CD4-positive, alpha-beta memory T cell (primary cell): ENCODE data around the gene MPRIP. TPM values are rescaled to one million over a fixed set of nuclear protein-coding genes. Genes with fewer than 3 reads are reported as not detected.
A peak's percentile ranks its signal among the peaks of the same experiment; 100 is the strongest.

ENCODE experiments used
- CTCF ChIA-PET: fragments of 350-600 bp; sonication (Branson Sonifier 250); formaldehyde crosslinking; loops from one replicate; lab custom pipeline; 2021; ENCODE audit warnings: inconsistent platforms; ENCODE audit not compliant: partially characterized antibody; lab: Charles Lee
- POLR2A ChIA-PET: fragments of 350-600 bp; sonication (Branson Sonifier 250); formaldehyde crosslinking; loops from one replicate; lab custom pipeline; 2021; ENCODE audit not compliant: partially characterized antibody; lab: Charles Lee
- DNase-seq, 5 donors: peaks; one replicate each; pipeline versions ENCODE4 v3.0.0 to v3.0.0-alpha.2; 2020 to 2022; ENCODE audit warnings: mixed read lengths in 1 of 5
- H3K27ac ChIP-seq: one replicate; pipeline ENCODE4 v1.7.0; 2013; ENCODE audit warnings: low read depth, low read length
- H3K27me3 ChIP-seq: 2 replicates; pipeline ENCODE4 v1.7.0; 2013; ENCODE audit warnings: mild to moderate bottlenecking, low read length, moderate library complexity; ENCODE audit not compliant: insufficient read depth
- H3K36me3 ChIP-seq: 2 replicates; pipeline ENCODE4 v1.7.0; 2013; ENCODE audit warnings: mild to moderate bottlenecking, low read length, moderate library complexity; ENCODE audit not compliant: insufficient read depth
- H3K4me1 ChIP-seq: 2 replicates; pipeline ENCODE4 v1.7.0; 2013; ENCODE audit warnings: mild to moderate bottlenecking, low read length, moderate library complexity; ENCODE audit not compliant: insufficient read depth
- H3K4me3 ChIP-seq, 2 donors: one replicate each; pipeline ENCODE4 v1.7.0; 2013; ENCODE audit warnings: low read length in 2 of 2, mild to moderate bottlenecking in 1 of 2
- H3K9me3 ChIP-seq, 2 donors: one replicate each; pipeline ENCODE4 v1.7.0; 2013; ENCODE audit warnings: low read length in 2 of 2, control low read depth in 1 of 2; ENCODE audit not compliant: control insufficient read depth in 1 of 2
- H3K27ac Mint-ChIP-seq, 7 donors: one replicate each; pipeline ENCODE4 v1.8.0; 2020 to 2021; ENCODE audit warnings: mixed read lengths in 7 of 7, mild to moderate bottlenecking in 6 of 7, inconsistent platforms in 3 of 7, moderate library complexity in 3 of 7
- H3K27me3 Mint-ChIP-seq, 2 donors: one replicate each; pipeline ENCODE4 v1.8.0; 2020 to 2021; ENCODE audit warnings: mixed read lengths in 2 of 2
- H3K36me3 Mint-ChIP-seq, 2 donors: one replicate each; pipeline ENCODE4 v1.8.0; 2020 to 2021; ENCODE audit warnings: mixed read lengths in 2 of 2, inconsistent platforms in 1 of 2, mild to moderate bottlenecking in 1 of 2
- H3K4me1 Mint-ChIP-seq, 4 donors: one replicate each; pipeline ENCODE4 v1.8.0; 2020 to 2021; ENCODE audit warnings: mixed read lengths in 4 of 4, mild to moderate bottlenecking in 1 of 4
- H3K4me3 Mint-ChIP-seq, 8 donors: one replicate each; pipeline ENCODE4 v1.8.0; 2020 to 2021; ENCODE audit warnings: mixed read lengths in 8 of 8, mild to moderate bottlenecking in 7 of 8, moderate library complexity in 6 of 8, inconsistent platforms in 3 of 8
- H3K9me3 Mint-ChIP-seq, 8 donors: one replicate each; pipeline ENCODE4 v1.8.0; 2020 to 2021; ENCODE audit warnings: mixed read lengths in 8 of 8, mild to moderate bottlenecking in 5 of 8, inconsistent platforms in 3 of 8, moderate library complexity in 1 of 8
- intact Hi-C: fragments of 100-400 bp; cut with micrococcal nuclease; formaldehyde crosslinking; loops from one replicate; pipeline ENCODE4 v1.15.1; 2023
- polyA plus RNA-seq, 2 donors: library from polyadenylated mRNA; unstranded; fragments of 300-500 nt; fragmentation: Illumina TruSeq; gene quantifications; one replicate each; pipeline ENCODE4 v1.2.3, GENCODE V29; 2021
- total RNA-seq, 2 experiments: library from RNA; stranded (reverse); gene quantifications; one replicate each; pipeline ENCODE4 v1.2.3, GENCODE V29; 2021

The MPRIP gene
- total and polyA plus RNA-seq, 4 experiments from 2014 or later: 48.4 to 255 (median 152) TPM

GRCh38 chr17:17053446-17054379 lies 11.5 kb downstream of the MPRIP start:
- DNase-seq: no peak
- H3K36me3 Mint-ChIP-seq: peaks cover 2 to 9% of the 10 kb centered on the region in 2 donors
- intact Hi-C loops: no loop called here
- H3K4me3 Mint-ChIP-seq: no peak overlapping the region
- peaks cover 20% of the 10 kb centered on the region for H3K36me3 ChIP-seq
- no peaks in the 10 kb centered on the region for H3K27me3 ChIP-seq
- H3K4me3 ChIP-seq: no peak overlapping the region
- H3K27ac ChIP-seq: no peak overlapping the region
- H3K9me3 Mint-ChIP-seq: no peaks in the 10 kb centered on the region
- ChIA-PET POLR2A (interaction anchor here (0.8 to 2.0 kb wide), 2 partner anchors 9 to 10 kb away, joined by 3 to 5 read pairs; no protein-coding TSS in a partner anchor), CTCF (interaction anchor here (0.9 kb wide), 1 partner anchor 12 kb away, joined by 3 read pairs; no protein-coding TSS in a partner anchor)
- H3K4me1 Mint-ChIP-seq: peaks cover 30 to 65% (median 51%) of the 10 kb centered on the region in 4 donors
- peaks cover 41% of the 10 kb centered on the region for H3K4me1 ChIP-seq
- H3K27ac Mint-ChIP-seq: peak overlapping the region; percentile 38 to 81 (median 66)
- no peaks in the 10 kb centered on the region for H3K9me3 ChIP-seq
- no peaks in the 10 kb centered on the region for H3K27me3 Mint-ChIP-seq

- Mint-ChIP-seq H3K4me1 (peaks cover 26 to 58% (median 44%) of the 10 kb centered on the region in 4 donors), H3K27ac (peak overlapping the region in 4 of 7 donors; percentile 1 to 68 (median 30)), H3K27me3 (no peaks in the 10 kb centered on the region), H3K9me3 (no peaks in the 10 kb centered on the region), H3K36me3 (peaks cover 3 to 9% of the 10 kb centered on the region in 2 donors), H3K4me3 (no peak overlapping the region)
- intact Hi-C loops: no loop called here
- CTCF ChIA-PET: no interaction called here
- peaks cover 37% of the 10 kb centered on the region for H3K4me1 ChIP-seq
- no peak overlapping the region for H3K4me3 ChIP-seq
- H3K27me3 ChIP-seq: no peaks in the 10 kb centered on the region
- no peak for DNase-seq
- POLR2A ChIA-PET: interaction anchor here (2.0 kb wide), 1 partner anchor 8 kb away, joined by 5 read pairs; no protein-coding TSS in a partner anchor
- no peaks in the 10 kb centered on the region for H3K9me3 ChIP-seq
- H3K27ac ChIP-seq: no peak overlapping the region
- H3K36me3 ChIP-seq: peaks cover 20% of the 10 kb centered on the region
Observed at GRCh38 chr17:17054636-17055035, 12.4 kb downstream of the MPRIP start.

GRCh38 chr17:17055286-17056155 lies 13.3 kb downstream of the MPRIP start:
- no peaks in the 10 kb centered on the region for H3K9me3 Mint-ChIP-seq
- DNase-seq: no peak
- ChIA-PET POLR2A (interaction anchor here (2.0 kb wide), 1 partner anchor 7 kb away, joined by 5 read pairs; no protein-coding TSS in a partner anchor), CTCF (no interaction called here)
- H3K4me1 Mint-ChIP-seq: peaks cover 26 to 61% (median 46%) of the 10 kb centered on the region in 4 donors
- Histone ChIP-seq H3K27ac (no peak overlapping the region), H3K4me3 (no peak overlapping the region), H3K27me3 (no peaks in the 10 kb centered on the region), H3K4me1 (peaks cover 33% of the 10 kb centered on the region), H3K9me3 (no peaks in the 10 kb centered on the region), H3K36me3 (peaks cover 20% of the 10 kb centered on the region)
- H3K27ac Mint-ChIP-seq: peak overlapping the region in 5 of 7 donors; percentile 15 to 85 (median 47)
- intact Hi-C loops: no loop called here
- no peak overlapping the region for H3K4me3 Mint-ChIP-seq
- H3K27me3 Mint-ChIP-seq: no peaks in the 10 kb centered on the region
- peaks cover 3 to 10% of the 10 kb centered on the region in 2 donors for H3K36me3 Mint-ChIP-seq

GRCh38 chr17:17056156-17056539 lies 13.9 kb downstream of the MPRIP start:
- intact Hi-C loops: no loop called here
- POLR2A ChIA-PET: no interaction called here
- DNase-seq: no peak

DNA sequence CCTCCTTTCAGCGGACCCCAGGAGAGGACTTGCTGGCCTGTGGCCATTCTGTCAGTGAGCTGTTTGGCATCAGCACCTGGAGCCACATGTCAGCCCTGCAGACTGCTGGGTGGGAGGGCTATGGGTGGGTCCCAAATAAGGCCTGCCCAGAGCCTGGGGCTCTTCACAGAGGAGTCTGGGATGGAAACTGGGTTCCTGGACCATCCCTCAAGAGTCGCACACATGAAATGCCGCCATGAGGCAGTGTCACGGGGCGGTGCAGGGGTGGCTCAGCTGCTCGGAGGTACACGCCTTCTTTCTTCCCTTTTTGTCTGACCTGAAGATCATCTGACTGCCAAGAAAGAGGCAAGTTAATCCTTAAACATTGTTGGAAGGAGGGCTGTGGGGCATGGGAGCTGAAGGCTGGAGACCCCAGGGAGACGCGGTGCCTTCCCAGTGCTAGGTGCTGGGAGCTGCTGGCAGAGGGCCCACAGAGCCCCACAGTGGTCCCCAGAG lies 14.8 kb downstream of the MPRIP start:
- Histone ChIP-seq H3K9me3 (no peaks in the 10 kb centered on the region), H3K27me3 (no peaks in the 10 kb centered on the region), H3K36me3 (peaks cover 20% of the 10 kb centered on the region), H3K27ac (no peak overlapping the region), H3K4me1 (peaks cover 27% of the 10 kb centered on the region), H3K4me3 (no peak overlapping the region)
- Mint-ChIP-seq H3K27me3 (no peaks in the 10 kb centered on the region), H3K4me1 (peaks cover 28 to 55% (median 43%) of the 10 kb centered on the region in 4 donors), H3K9me3 (no peaks in the 10 kb centered on the region), H3K36me3 (peaks cover 3 to 10% of the 10 kb centered on the region in 2 donors), H3K27ac (peak overlapping the region in 1 of 7 donors; percentile 66), H3K4me3 (no peak overlapping the region)
- no peak for DNase-seq
- CTCF ChIA-PET: no interaction called here
- POLR2A ChIA-PET: no interaction called here
- intact Hi-C loops: no loop called here

More at GRCh38 chr17:17056156-17056539, 13.9 kb downstream of the MPRIP start:
- peaks cover 3 to 10% of the 10 kb centered on the region in 2 donors for H3K36me3 Mint-ChIP-seq
- H3K36me3 ChIP-seq: peaks cover 20% of the 10 kb centered on the region
- no peak overlapping the region for H3K4me3 Mint-ChIP-seq
- peaks cover 24 to 60% (median 45%) of the 10 kb centered on the region in 4 donors for H3K4me1 Mint-ChIP-seq
- no peak overlapping the region for H3K27ac ChIP-seq
- H3K9me3 Mint-ChIP-seq: no peaks in the 10 kb centered on the region
- peak overlapping the region in 3 of 7 donors; percentile 35 to 47 (median 36) for H3K27ac Mint-ChIP-seq
- no peaks in the 10 kb centered on the region for H3K9me3 ChIP-seq
- no peaks in the 10 kb centered on the region for H3K27me3 Mint-ChIP-seq
- H3K27me3 ChIP-seq: no peaks in the 10 kb centered on the region
- CTCF ChIA-PET: no interaction called here
- peaks cover 28% of the 10 kb centered on the region for H3K4me1 ChIP-seq
- no peak overlapping the region for H3K4me3 ChIP-seq

GRCh38 chr17:17058304-17058703 lies 16.0 kb downstream of the MPRIP start:
- Mint-ChIP-seq H3K4me1 (peaks cover 31 to 55% (median 43%) of the 10 kb centered on the region in 4 donors), H3K27ac (no peak overlapping the region), H3K36me3 (peaks cover 3 to 9% of the 10 kb centered on the region in 2 donors), H3K27me3 (no peaks in the 10 kb centered on the region), H3K9me3 (no peaks in the 10 kb centered on the region), H3K4me3 (no peak overlapping the region)
- no peaks in the 10 kb centered on the region for H3K27me3 ChIP-seq
- H3K36me3 ChIP-seq: peaks cover 20% of the 10 kb centered on the region
- no peaks in the 10 kb centered on the region for H3K9me3 ChIP-seq
- H3K4me3 ChIP-seq: no peak overlapping the region
- no peak overlapping the region for H3K27ac ChIP-seq
- ChIA-PET CTCF (no interaction called here), POLR2A (no interaction called here)
- peaks cover 27% of the 10 kb centered on the region for H3K4me1 ChIP-seq
- intact Hi-C loops: no loop called here
- DNase-seq: no peak
